DOHH2 (cell line): ENCODE measurements around the gene CLDN1.

ENCODE experiments used
- H3F3A ChIP-seq: fragments of 200-600 bp; sonication (generic), shearing (Covaris generic); 2 replicates; pipeline ENCODE4 v1.6.0; 2016; ENCODE audit warnings: antibody characterized with exemption, mild to moderate bottlenecking; ENCODE audit not compliant: control insufficient read depth, insufficient read depth
- H3K27ac ChIP-seq: fragments of 200-600 bp; sonication (generic); 2 replicates; pipeline ENCODE4 v1.5.1; 2014; ENCODE audit warnings: low read depth, mild to moderate bottlenecking, low read length, moderate library complexity
- H3K27me3 ChIP-seq: fragments of 200-600 bp; sonication (generic); 2 replicates; pipeline ENCODE4 v1.6.1; 2014; ENCODE audit warnings: mild to moderate bottlenecking, low read length, mixed read lengths; ENCODE audit not compliant: control insufficient read depth
- H3K36me3 ChIP-seq: fragments of 200-600 bp; sonication (generic); 2 replicates; pipeline ENCODE4 v1.6.1; 2014; ENCODE audit warnings: mild to moderate bottlenecking, low read length, moderate library complexity, mixed read lengths; ENCODE audit not compliant: control insufficient read depth
- H3K4me1 ChIP-seq: fragments of 200-600 bp; sonication (generic); 2 replicates; pipeline ENCODE4 v1.6.1; 2014; ENCODE audit warnings: mild to moderate bottlenecking, low read length, mixed read lengths; ENCODE audit not compliant: control insufficient read depth
- H3K4me2 ChIP-seq: fragments of 200-600 bp; sonication (generic); 2 replicates; pipeline ENCODE4 v1.6.0; 2014; ENCODE audit warnings: mild to moderate bottlenecking, low read length, moderate library complexity
- H3K4me3 ChIP-seq: fragments of 200-600 bp; sonication (generic); 2 replicates; pipeline ENCODE4 v1.5.1; 2014; ENCODE audit warnings: mild to moderate bottlenecking, low read length, mixed read lengths
- H3K79me2 ChIP-seq: fragments of 200-600 bp; sonication (generic); 2 replicates; pipeline ENCODE4 v1.6.1; 2014; ENCODE audit warnings: mild to moderate bottlenecking, low read length, mixed read lengths; ENCODE audit not compliant: control insufficient read depth
- H3K9me2 ChIP-seq: fragments of 200-600 bp; sonication (generic); replicated peaks from 2 replicates; pipeline ENCODE4 v1.6.1; 2014; ENCODE audit warnings: mild to moderate bottlenecking, low read length, mixed read lengths; ENCODE audit not compliant: control insufficient read depth
- H3K9me3 ChIP-seq: fragments of 200-600 bp; sonication (generic); 2 replicates; pipeline ENCODE4 v1.6.1; 2014; ENCODE audit warnings: antibody characterized with exemption, low read length, mixed read lengths; ENCODE audit not compliant: control insufficient read depth, insufficient read depth
- H4K20me1 ChIP-seq: fragments of 200-600 bp; sonication (generic); 2 replicates; pipeline ENCODE4 v1.6.0; 2014; ENCODE audit warnings: low read depth, mild to moderate bottlenecking, antibody characterized with exemption, low read length, moderate library complexity; ENCODE audit not compliant: control insufficient read depth, insufficient read depth
- EZH2phosphoT487 ChIP-seq: fragments of 200-600 bp; sonication (generic); IDR thresholded peaks from 2 replicates; pipeline ENCODE4 v1.6.1; 2017; ENCODE audit warnings: borderline replicate concordance, mild to moderate bottlenecking, antibody characterized with exemption, low read length, moderate library complexity, mixed read lengths
- TF ChIP-seq, protein P1 (sequence below): fragments of 200-600 bp; sonication (generic); IDR thresholded peaks from one replicate; pipeline ENCODE4 v1.5.1; 2014; ENCODE audit warnings: antibody characterized with exemption, mild to moderate bottlenecking, low read depth, low read length; ENCODE audit not compliant: poor library complexity, severe bottlenecking

CLDN1 gene

DNA sequence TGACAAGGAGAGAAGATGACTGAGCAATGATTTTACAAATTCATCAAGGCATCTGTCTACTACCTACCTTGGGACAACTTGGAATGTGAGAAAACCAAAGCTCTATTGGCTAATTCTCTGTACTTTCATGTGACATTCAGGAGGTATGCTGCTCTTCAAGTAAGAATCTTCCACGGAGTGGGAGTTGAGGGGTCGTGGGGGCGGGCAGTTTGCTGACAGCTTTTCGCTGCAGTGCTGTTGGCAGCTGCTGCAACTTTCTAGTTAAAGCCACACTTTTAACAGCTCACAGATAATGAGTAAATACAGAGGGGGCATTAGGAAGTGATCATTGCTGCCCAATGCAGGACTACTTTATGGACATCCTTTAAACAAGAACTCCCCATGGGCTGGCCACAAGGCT lies 22.3 kb downstream of the CLDN1 start:
- no peaks in the 10 kb centered on the region for H3K9me3 ChIP-seq

DNA sequence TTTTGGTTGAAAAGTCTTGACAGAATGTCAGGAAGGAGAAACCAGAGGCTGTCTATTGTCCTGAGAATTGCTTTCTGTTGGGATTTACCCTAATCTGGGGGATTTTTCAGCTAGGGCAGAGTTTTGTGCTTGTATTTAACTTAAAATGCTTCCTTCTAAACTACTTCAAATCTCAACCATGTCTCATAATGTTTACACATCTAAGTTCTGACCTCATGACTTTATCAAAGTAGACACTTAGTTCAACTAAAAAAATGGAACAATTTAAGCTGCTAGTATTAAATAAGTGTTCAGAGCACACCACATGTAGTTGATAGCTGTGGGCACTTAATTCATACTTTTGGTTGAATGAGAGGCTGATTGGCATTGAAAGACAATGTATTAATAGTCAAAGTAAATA lies 28.2 kb downstream of the CLDN1 start:
- Histone ChIP-seq H3K27ac (no peak overlapping the region), H3K4me3 (no peak overlapping the region), H3F3A (no peaks in the 10 kb centered on the region), H3K9me3 (peaks cover 3% of the 10 kb centered on the region; the same call in 1 of the 2 replicates), H3K79me2 (no peaks in the 10 kb centered on the region), H3K36me3 (no peaks in the 10 kb centered on the region), H3K4me1 (no peaks in the 10 kb centered on the region), H3K27me3 (no peaks in the 10 kb centered on the region), H3K4me2 (no peak overlapping the region), H3K9me2 (no peaks in the 10 kb centered on the region), H4K20me1 (no peaks in the 10 kb centered on the region)
- TF ChIP-seq EZH2phosphoT487 = no peak
- TF ChIP-seq, protein P1, sequence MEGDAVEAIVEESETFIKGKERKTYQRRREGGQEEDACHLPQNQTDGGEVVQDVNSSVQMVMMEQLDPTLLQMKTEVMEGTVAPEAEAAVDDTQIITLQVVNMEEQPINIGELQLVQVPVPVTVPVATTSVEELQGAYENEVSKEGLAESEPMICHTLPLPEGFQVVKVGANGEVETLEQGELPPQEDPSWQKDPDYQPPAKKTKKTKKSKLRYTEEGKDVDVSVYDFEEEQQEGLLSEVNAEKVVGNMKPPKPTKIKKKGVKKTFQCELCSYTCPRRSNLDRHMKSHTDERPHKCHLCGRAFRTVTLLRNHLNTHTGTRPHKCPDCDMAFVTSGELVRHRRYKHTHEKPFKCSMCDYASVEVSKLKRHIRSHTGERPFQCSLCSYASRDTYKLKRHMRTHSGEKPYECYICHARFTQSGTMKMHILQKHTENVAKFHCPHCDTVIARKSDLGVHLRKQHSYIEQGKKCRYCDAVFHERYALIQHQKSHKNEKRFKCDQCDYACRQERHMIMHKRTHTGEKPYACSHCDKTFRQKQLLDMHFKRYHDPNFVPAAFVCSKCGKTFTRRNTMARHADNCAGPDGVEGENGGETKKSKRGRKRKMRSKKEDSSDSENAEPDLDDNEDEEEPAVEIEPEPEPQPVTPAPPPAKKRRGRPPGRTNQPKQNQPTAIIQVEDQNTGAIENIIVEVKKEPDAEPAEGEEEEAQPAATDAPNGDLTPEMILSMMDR = no peak

More for the DNA sequence above, 22.3 kb downstream of the CLDN1 start:
- H3F3A ChIP-seq = no peaks in the 10 kb centered on the region
- H3K4me2 ChIP-seq = no peak overlapping the region
- no peaks in the 10 kb centered on the region for H3K9me2 ChIP-seq
- H3K36me3 ChIP-seq = no peaks in the 10 kb centered on the region
- H3K27me3 ChIP-seq = no peaks in the 10 kb centered on the region
- H3K4me3 ChIP-seq = no peak overlapping the region
- H3K79me2 ChIP-seq = no peaks in the 10 kb centered on the region
- no peak overlapping the region for H3K27ac ChIP-seq
- no peaks in the 10 kb centered on the region for H4K20me1 ChIP-seq
- no peaks in the 10 kb centered on the region for H3K4me1 ChIP-seq
- no peak for TF ChIP-seq EZH2phosphoT487
- TF ChIP-seq, protein P1 = no peak

DNA sequence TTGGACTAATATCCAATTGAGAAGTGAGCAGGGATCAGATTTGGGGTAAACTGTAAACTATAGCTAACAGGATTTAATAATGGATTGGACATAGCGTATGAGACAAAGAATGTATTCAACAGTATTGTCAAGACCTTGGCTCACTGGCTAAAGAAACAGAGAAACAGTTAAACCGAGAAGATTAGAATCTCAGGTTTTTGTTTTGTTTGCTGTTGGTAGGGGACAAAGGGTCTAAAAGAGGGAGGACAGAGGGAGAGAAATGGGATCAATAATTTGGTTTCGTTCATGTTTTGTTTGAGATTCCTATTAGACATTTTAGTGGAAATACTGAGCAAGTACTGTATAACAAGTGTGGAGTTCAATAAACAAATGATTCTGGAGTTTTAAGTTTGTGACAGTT lies 28.6 kb downstream of the CLDN1 start:
- Histone ChIP-seq H3K79me2 (no peaks in the 10 kb centered on the region), H3K9me2 (no peaks in the 10 kb centered on the region), H3K4me1 (no peaks in the 10 kb centered on the region), H3K27me3 (no peaks in the 10 kb centered on the region), H3K36me3 (no peaks in the 10 kb centered on the region), H4K20me1 (no peaks in the 10 kb centered on the region), H3K4me3 (no peak overlapping the region), H3F3A (no peaks in the 10 kb centered on the region), H3K4me2 (no peak overlapping the region), H3K9me3 (peaks cover 3% of the 10 kb centered on the region; the same call in 1 of the 2 replicates), H3K27ac (no peak overlapping the region)
- TF ChIP-seq EZH2phosphoT487 = no peak
- TF ChIP-seq, protein P1 = no peak
